GM23338 (cell line): ENCODE measurements around the gene SACM1L. TPM values are rescaled to one million over a fixed set of nuclear protein-coding genes. Genes with fewer than 3 reads are reported as not detected.
A peak's percentile ranks its signal among the peaks of the same experiment; 100 is the strongest.

Experiments
- ATAC-seq: fragments of 200-7000 bp; cut with Tn5 transposase; 3 replicates; pipeline ENCODE4 v1.9.1; 2020
- DNase-seq: peaks from one replicate; pipeline ENCODE4 v3.0.0-alpha.2; 2015; ENCODE audit warnings: low spot score
- H2AFZ ChIP-seq: fragments of 200-600 bp; sonication (generic); 2 replicates; pipeline ENCODE4 v1.8.0; 2016; ENCODE audit warnings: antibody characterized with exemption, mild to moderate bottlenecking, moderate library complexity
- H3F3A ChIP-seq: fragments of 200-600 bp; sonication (generic); replicated peaks from 2 replicates; pipeline ENCODE4 v1.8.0; 2017; ENCODE audit warnings: antibody characterized with exemption, mixed run types, low read depth
- H3K27ac ChIP-seq: fragments of 200-600 bp; sonication (generic); 2 replicates; pipeline ENCODE4 v1.6.1; 2016; ENCODE audit warnings: low read depth
- H3K27me3 ChIP-seq: fragments of 200-600 bp; sonication (generic); 2 replicates; pipeline ENCODE4 v1.8.0; 2016; ENCODE audit warnings: mild to moderate bottlenecking, mixed run types, moderate library complexity; ENCODE audit not compliant: insufficient read depth
- H3K36me3 ChIP-seq: fragments of 200-600 bp; sonication (generic); 2 replicates; pipeline ENCODE4 v1.8.0; 2016; ENCODE audit warnings: mild to moderate bottlenecking; ENCODE audit not compliant: insufficient read depth
- H3K4me1 ChIP-seq: fragments of 200-600 bp; sonication (generic); 2 replicates; pipeline ENCODE4 v1.8.0; 2016; ENCODE audit warnings: mild to moderate bottlenecking, moderate library complexity; ENCODE audit not compliant: insufficient read depth
- H3K4me2 ChIP-seq: fragments of 200-600 bp; sonication (generic); 2 replicates; pipeline ENCODE4 v1.7.1; 2017; ENCODE audit warnings: mixed run types
- H3K4me3 ChIP-seq: fragments of 200-600 bp; sonication (generic); 2 replicates; pipeline ENCODE4 v1.6.1; 2016; ENCODE audit warnings: mixed run types
- H3K79me2 ChIP-seq: fragments of 200-600 bp; sonication (generic); replicated peaks from 2 replicates; pipeline ENCODE4 v1.8.0; 2017; ENCODE audit warnings: mild to moderate bottlenecking; ENCODE audit not compliant: insufficient read depth
- H3K9me2 ChIP-seq: fragments of 200-600 bp; sonication (generic); 2 replicates; pipeline ENCODE4 v1.8.0; 2017; ENCODE audit not compliant: insufficient read depth
- H4K20me1 ChIP-seq: fragments of 200-600 bp; sonication (generic); replicated peaks from 2 replicates; pipeline ENCODE4 v1.8.0; 2017; ENCODE audit warnings: mild to moderate bottlenecking; ENCODE audit not compliant: insufficient read depth
- H3K27ac Mint-ChIP-seq: 2 replicates; pipeline ENCODE4 v1.8.0; 2020; ENCODE audit warnings: inconsistent platforms, mild to moderate bottlenecking, moderate library complexity, mixed read lengths
- H3K27me3 Mint-ChIP-seq: 3 replicates; pipeline ENCODE4 v1.8.0; 2022; ENCODE audit warnings: low read depth, mild to moderate bottlenecking, moderate library complexity, mixed read lengths, inconsistent platforms; ENCODE audit not compliant: insufficient read depth, poor library complexity
- H3K36me3 Mint-ChIP-seq: 3 replicates; pipeline ENCODE4 v1.8.0; 2021; ENCODE audit warnings: low read depth, mild to moderate bottlenecking, inconsistent platforms, moderate library complexity, mixed read lengths
- H3K4me1 Mint-ChIP-seq: 3 replicates; pipeline ENCODE4 v1.8.0; 2020; ENCODE audit warnings: mild to moderate bottlenecking, inconsistent platforms, mixed read lengths
- H3K4me3 Mint-ChIP-seq: 3 replicates; pipeline ENCODE4 v1.8.0; 2021; ENCODE audit warnings: moderate library complexity, mild to moderate bottlenecking, inconsistent platforms, mixed read lengths
- H3K9me3 Mint-ChIP-seq: 3 replicates; pipeline ENCODE4 v1.8.0; 2020; ENCODE audit warnings: moderate library complexity, mild to moderate bottlenecking, inconsistent platforms, mixed read lengths
- CREB1 ChIP-seq: fragments of 250-450 bp; sonication (Bioruptor Pico); IDR thresholded peaks from 2 replicates; pipeline ENCODE4 v1.5.0; 2020; ENCODE audit warnings: low read depth, mild to moderate bottlenecking, moderate library complexity
- EZH2 ChIP-seq: fragments of 200-600 bp; sonication (generic); IDR thresholded peaks from one replicate; pipeline ENCODE4 v1.8.0; 2017; ENCODE audit warnings: antibody characterized with exemption, mild to moderate bottlenecking, low read depth; ENCODE audit not compliant: unreplicated experiment
- EZH2phosphoT487 ChIP-seq: fragments of 200-600 bp; sonication (generic); IDR thresholded peaks from one replicate; pipeline ENCODE4 v1.8.1; 2018; ENCODE audit warnings: antibody characterized with exemption; ENCODE audit not compliant: unreplicated experiment
- JUNB ChIP-seq: IDR thresholded peaks from one replicate; pipeline ENCODE4 v1.6.1; 2016; ENCODE audit warnings: antibody characterized with exemption; ENCODE audit not compliant: unreplicated experiment
- STAT1 ChIP-seq: IDR thresholded peaks from one replicate; pipeline ENCODE4 v1.6.1; 2016; ENCODE audit warnings: antibody characterized with exemption; ENCODE audit not compliant: unreplicated experiment
- ZNF114 ChIP-seq: fragments of 250-450 bp; sonication (Bioruptor Pico); IDR thresholded peaks from 2 replicates; pipeline ENCODE4 v1.5.0; 2020; ENCODE audit warnings: mild to moderate bottlenecking, moderate library complexity
- ZNF331 ChIP-seq: fragments of 250-450 bp; sonication (Bioruptor Pico); IDR thresholded peaks from 2 replicates; pipeline ENCODE4 v1.5.0; 2020; ENCODE audit warnings: low read depth, mild to moderate bottlenecking, moderate library complexity
- polyA plus RNA-seq: library from polyadenylated mRNA; unstranded; fragments of >200 nt; fragmentation: Nextera tagmentation; extraction: Ambion mirVana; gene quantifications from 2 replicates; pipeline ENCODE4 v1.2.1, GENCODE V29; 2016
- total RNA-seq: library from RNA; depleted of rRNA; stranded (reverse); fragments of >200 nt; shearing (Covaris generic); gene quantifications from 2 replicates; pipeline ENCODE4 v1.2.3, GENCODE V29; 2014
- TF ChIP-seq, protein P1 (sequence below): IDR thresholded peaks from one replicate; pipeline ENCODE4 v1.6.1; 2018; ENCODE audit warnings: antibody characterized with exemption; ENCODE audit not compliant: unreplicated experiment
- TF ChIP-seq, protein P2 (sequence below), 2 experiments: fragments of 200-600 bp in 1 of 2; sonication (generic) in 1 of 2; conservative IDR thresholded peaks; 2 replicates each; pipeline versions ENCODE4 v1.5.1 to v1.6.1; 2016 to 2017; ENCODE audit warnings: antibody characterized with exemption in 2 of 2, low read depth in 2 of 2, mild to moderate bottlenecking in 2 of 2, moderate library complexity in 1 of 2
- TF ChIP-seq, protein P3 (sequence below): IDR thresholded peaks from 2 replicates; pipeline ENCODE4 v1.6.1; 2016; ENCODE audit warnings: antibody characterized with exemption
- TF ChIP-seq, protein P4 (sequence below): fragments of 250-450 bp; sonication (Bioruptor Pico); IDR thresholded peaks from 2 replicates; pipeline ENCODE4 v1.5.0; 2020; ENCODE audit warnings: mild to moderate bottlenecking, moderate library complexity

SACM1L gene
- total and polyA plus RNA-seq, 2 experiments from 2014 or later, result 43.5 to 97.8 TPM

DNA sequence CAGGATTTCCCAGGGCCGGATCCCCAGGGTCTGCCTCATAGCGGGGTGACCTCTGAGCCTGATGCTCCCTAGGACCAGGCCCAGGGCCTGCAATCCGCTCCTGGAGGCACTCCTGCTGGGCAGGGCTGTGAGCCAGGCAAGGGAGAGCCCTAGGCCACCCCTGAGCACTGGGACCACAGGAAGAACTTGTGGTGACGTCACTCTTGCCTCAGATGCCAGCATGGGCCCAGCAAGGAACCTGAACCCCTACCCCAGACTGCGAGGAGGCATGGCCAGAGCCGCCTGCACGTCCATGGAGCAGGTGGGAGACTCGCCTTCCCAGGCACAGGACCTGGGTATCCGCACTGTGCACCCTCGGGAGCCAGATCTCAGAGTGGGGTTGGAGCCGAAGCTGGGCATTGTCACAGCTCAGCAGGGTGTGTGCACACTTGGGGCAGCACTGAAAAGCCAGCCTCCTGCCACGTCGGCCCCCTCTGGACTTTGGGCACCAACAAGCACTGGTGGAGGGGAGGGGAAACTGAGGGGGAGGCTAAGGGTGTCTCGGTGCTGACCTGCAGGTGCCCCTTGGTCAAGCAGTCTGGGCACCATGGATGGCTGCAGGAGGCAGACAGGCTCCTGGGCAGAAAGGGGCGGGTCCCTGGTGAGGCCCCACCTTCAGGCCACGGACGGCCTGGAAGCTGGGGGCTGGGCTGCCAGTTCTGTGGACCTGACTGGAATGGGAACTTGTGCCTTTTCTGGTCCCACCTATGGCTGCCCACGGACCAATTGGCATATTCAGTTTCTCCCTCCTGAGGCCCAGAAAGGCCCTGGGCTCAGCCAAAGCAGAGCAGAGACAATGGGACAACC lies 57.8 kb downstream of the SACM1L start (continued):
- TF ChIP-seq, protein P1, sequence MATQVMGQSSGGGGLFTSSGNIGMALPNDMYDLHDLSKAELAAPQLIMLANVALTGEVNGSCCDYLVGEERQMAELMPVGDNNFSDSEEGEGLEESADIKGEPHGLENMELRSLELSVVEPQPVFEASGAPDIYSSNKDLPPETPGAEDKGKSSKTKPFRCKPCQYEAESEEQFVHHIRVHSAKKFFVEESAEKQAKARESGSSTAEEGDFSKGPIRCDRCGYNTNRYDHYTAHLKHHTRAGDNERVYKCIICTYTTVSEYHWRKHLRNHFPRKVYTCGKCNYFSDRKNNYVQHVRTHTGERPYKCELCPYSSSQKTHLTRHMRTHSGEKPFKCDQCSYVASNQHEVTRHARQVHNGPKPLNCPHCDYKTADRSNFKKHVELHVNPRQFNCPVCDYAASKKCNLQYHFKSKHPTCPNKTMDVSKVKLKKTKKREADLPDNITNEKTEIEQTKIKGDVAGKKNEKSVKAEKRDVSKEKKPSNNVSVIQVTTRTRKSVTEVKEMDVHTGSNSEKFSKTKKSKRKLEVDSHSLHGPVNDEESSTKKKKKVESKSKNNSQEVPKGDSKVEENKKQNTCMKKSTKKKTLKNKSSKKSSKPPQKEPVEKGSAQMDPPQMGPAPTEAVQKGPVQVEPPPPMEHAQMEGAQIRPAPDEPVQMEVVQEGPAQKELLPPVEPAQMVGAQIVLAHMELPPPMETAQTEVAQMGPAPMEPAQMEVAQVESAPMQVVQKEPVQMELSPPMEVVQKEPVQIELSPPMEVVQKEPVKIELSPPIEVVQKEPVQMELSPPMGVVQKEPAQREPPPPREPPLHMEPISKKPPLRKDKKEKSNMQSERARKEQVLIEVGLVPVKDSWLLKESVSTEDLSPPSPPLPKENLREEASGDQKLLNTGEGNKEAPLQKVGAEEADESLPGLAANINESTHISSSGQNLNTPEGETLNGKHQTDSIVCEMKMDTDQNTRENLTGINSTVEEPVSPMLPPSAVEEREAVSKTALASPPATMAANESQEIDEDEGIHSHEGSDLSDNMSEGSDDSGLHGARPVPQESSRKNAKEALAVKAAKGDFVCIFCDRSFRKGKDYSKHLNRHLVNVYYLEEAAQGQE, result no peak

DNA sequence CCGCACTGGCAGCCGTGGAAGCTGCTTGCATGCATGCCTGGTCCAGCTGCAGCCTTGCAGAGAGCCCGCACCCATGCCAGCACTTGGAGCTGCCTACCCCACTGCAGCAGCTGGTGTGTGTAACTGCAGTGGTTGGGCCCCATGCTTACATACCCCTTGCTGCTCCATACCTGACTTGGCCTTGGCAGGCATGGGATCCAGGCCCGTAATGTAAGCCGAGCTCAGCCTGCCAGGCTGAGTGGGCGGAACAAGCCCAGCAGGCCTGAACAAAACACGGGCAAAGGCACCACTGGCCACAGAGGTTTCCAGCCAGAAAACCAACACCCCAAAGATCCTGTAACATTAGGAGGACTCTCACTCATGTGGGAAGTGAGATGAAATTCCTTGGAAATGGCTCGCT lies 58.9 kb downstream of the SACM1L start:
- H3K79me2 ChIP-seq, result no peaks in the 10 kb centered on the region
- H4K20me1 ChIP-seq, result no peaks in the 10 kb centered on the region
- Mint-ChIP-seq H3K4me1 (peaks cover 8% of the 10 kb centered on the region), H3K27ac (no peak overlapping the region; the same call in 1 of the 2 replicates), H3K9me3 (no peaks in the 10 kb centered on the region), H3K27me3 (peaks cover 2% of the 10 kb centered on the region), H3K4me3 (no peak overlapping the region), H3K36me3 (peaks cover 31% of the 10 kb centered on the region)
- H3K4me3 ChIP-seq, result no peak overlapping the region
- ATAC-seq, result peak; percentile 29
- no peaks in the 10 kb centered on the region for H3K9me2 ChIP-seq
- no peak for DNase-seq
- no peak overlapping the region for H3K4me2 ChIP-seq
- H3F3A ChIP-seq, result no peaks in the 10 kb centered on the region; the same call in 1 of the 2 replicates
- H3K4me1 ChIP-seq, result no peaks in the 10 kb centered on the region
- H3K27ac ChIP-seq, result no peak overlapping the region
- H3K27me3 ChIP-seq, result no peaks in the 10 kb centered on the region
- H3K36me3 ChIP-seq, result peaks cover 15% of the 10 kb centered on the region
- no peak overlapping the region for H2AFZ ChIP-seq
- no peak for TF ChIP-seq CREB1 (CRISPR knock-in tag)
- TF ChIP-seq EZH2phosphoT487, result no peak
- TF ChIP-seq, protein P2, sequence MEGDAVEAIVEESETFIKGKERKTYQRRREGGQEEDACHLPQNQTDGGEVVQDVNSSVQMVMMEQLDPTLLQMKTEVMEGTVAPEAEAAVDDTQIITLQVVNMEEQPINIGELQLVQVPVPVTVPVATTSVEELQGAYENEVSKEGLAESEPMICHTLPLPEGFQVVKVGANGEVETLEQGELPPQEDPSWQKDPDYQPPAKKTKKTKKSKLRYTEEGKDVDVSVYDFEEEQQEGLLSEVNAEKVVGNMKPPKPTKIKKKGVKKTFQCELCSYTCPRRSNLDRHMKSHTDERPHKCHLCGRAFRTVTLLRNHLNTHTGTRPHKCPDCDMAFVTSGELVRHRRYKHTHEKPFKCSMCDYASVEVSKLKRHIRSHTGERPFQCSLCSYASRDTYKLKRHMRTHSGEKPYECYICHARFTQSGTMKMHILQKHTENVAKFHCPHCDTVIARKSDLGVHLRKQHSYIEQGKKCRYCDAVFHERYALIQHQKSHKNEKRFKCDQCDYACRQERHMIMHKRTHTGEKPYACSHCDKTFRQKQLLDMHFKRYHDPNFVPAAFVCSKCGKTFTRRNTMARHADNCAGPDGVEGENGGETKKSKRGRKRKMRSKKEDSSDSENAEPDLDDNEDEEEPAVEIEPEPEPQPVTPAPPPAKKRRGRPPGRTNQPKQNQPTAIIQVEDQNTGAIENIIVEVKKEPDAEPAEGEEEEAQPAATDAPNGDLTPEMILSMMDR (conservative IDR thresholded peaks at IDR 0.05; ENCODE audit: low read depth in 2 of 2), result no peak
- TF ChIP-seq JUNB, result no peak
- TF ChIP-seq EZH2, result no peak
- no peak for TF ChIP-seq ZNF114 (CRISPR knock-in tag)
- TF ChIP-seq, protein P3, sequence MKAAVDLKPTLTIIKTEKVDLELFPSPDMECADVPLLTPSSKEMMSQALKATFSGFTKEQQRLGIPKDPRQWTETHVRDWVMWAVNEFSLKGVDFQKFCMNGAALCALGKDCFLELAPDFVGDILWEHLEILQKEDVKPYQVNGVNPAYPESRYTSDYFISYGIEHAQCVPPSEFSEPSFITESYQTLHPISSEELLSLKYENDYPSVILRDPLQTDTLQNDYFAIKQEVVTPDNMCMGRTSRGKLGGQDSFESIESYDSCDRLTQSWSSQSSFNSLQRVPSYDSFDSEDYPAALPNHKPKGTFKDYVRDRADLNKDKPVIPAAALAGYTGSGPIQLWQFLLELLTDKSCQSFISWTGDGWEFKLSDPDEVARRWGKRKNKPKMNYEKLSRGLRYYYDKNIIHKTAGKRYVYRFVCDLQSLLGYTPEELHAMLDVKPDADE, result no peak
- no peak for TF ChIP-seq ZNF331 (CRISPR knock-in tag)
- no peak for TF ChIP-seq STAT1
- TF ChIP-seq, protein P4, sequence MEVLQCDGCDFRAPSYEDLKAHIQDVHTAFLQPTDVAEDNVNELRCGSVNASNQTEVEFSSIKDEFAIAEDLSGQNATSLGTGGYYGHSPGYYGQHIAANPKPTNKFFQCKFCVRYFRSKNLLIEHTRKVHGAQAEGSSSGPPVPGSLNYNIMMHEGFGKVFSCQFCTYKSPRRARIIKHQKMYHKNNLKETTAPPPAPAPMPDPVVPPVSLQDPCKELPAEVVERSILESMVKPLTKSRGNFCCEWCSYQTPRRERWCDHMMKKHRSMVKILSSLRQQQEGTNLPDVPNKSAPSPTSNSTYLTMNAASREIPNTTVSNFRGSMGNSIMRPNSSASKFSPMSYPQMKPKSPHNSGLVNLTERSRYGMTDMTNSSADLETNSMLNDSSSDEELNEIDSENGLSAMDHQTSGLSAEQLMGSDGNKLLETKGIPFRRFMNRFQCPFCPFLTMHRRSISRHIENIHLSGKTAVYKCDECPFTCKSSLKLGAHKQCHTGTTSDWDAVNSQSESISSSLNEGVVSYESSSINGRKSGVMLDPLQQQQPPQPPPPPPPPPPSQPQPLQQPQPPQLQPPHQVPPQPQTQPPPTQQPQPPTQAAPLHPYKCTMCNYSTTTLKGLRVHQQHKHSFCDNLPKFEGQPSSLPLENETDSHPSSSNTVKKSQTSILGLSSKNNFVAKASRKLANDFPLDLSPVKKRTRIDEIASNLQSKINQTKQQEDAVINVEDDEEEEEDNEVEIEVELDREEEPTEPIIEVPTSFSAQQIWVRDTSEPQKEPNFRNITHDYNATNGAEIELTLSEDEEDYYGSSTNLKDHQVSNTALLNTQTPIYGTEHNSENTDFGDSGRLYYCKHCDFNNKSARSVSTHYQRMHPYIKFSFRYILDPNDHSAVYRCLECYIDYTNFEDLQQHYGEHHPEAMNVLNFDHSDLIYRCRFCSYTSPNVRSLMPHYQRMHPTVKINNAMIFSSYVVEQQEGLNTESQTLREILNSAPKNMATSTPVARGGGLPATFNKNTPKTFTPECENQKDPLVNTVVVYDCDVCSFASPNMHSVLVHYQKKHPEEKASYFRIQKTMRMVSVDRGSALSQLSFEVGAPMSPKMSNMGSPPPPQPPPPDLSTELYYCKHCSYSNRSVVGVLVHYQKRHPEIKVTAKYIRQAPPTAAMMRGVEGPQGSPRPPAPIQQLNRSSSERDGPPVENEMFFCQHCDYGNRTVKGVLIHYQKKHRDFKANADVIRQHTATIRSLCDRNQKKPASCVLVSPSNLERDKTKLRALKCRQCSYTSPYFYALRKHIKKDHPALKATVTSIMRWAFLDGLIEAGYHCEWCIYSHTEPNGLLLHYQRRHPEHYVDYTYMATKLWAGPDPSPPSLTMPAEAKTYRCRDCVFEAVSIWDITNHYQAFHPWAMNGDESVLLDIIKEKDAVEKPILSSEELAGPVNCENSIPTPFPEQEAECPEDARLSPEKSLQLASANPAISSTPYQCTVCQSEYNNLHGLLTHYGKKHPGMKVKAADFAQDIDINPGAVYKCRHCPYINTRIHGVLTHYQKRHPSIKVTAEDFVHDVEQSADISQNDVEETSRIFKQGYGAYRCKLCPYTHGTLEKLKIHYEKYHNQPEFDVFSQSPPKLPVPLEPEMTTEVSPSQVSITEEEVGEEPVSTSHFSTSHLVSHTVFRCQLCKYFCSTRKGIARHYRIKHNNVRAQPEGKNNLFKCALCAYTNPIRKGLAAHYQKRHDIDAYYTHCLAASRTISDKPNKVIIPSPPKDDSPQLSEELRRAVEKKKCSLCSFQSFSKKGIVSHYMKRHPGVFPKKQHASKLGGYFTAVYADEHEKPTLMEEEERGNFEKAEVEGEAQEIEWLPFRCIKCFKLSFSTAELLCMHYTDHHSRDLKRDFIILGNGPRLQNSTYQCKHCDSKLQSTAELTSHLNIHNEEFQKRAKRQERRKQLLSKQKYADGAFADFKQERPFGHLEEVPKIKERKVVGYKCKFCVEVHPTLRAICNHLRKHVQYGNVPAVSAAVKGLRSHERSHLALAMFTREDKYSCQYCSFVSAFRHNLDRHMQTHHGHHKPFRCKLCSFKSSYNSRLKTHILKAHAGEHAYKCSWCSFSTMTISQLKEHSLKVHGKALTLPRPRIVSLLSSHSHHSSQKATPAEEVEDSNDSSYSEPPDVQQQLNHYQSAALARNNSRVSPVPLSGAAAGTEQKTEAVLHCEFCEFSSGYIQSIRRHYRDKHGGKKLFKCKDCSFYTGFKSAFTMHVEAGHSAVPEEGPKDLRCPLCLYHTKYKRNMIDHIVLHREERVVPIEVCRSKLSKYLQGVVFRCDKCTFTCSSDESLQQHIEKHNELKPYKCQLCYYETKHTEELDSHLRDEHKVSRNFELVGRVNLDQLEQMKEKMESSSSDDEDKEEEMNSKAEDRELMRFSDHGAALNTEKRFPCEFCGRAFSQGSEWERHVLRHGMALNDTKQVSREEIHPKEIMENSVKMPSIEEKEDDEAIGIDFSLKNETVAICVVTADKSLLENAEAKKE (CRISPR knock-in tag), result no peak
